ENCODE results near the gene LTA.

The LTA gene

GRCh38 chr6:31556307-31556706 is 15.8 kb upstream of the LTA start:
- ChIA-PET CTCF (interaction anchor here (0.8 to 54.8 kb wide), 5 partner anchors 9 to 87 kb away, joined by 3 to 2725 read pairs (median 26); partner anchors contain the start of genes ATP6V1G2, LST1, LTA and LTB), POLR2A (interaction anchor here (0.8 to 5.5 kb wide), 4 partner anchors 15 to 55 kb away, joined by 3 to 94 read pairs (median 4); partner anchors contain the start of genes DDX39B and TNF)
- no peak for DNase-seq (ENCODE audit: extremely low spot score)
- TF ChIP-seq CTCF (IDR thresholded peaks at IDR 0.05; ENCODE audit: control extremely low read depth, extremely low read depth, low read depth, missing control alignments) = no peak

- ChIA-PET CTCF (interaction anchor here (0.9 to 54.8 kb wide), 4 partner anchors 11 to 273 kb away, joined by 3 to 2725 read pairs (median 31); partner anchors contain the start of genes ATP6V1G2, LST1, LTA and LTB), POLR2A (interaction anchor here (0.6 to 5.5 kb wide), 4 partner anchors 9 to 656 kb away, joined by 4 to 94 read pairs (median 6); partner anchors contain the start of genes NCR3 and TNF)
- DNase-seq (ENCODE audit: extremely low spot score) = no peak
- TF ChIP-seq CTCF (IDR thresholded peaks at IDR 0.05; ENCODE audit: control extremely low read depth, extremely low read depth, low read depth, missing control alignments) = no peak
These were observed 14.4 kb upstream of the LTA start for GRCh38 chr6:31557443-31558317.

GRCh38 chr6:31558318-31558625 is 13.8 kb upstream of the LTA start:
- no peak for TF ChIP-seq CTCF (IDR thresholded peaks at IDR 0.05; ENCODE audit: control extremely low read depth, extremely low read depth, low read depth, missing control alignments)

GRCh38 chr6:31558631-31559500 is 13.2 kb upstream of the LTA start:
- DNase-seq (ENCODE audit: extremely low spot score) = peak; percentile 80
- ChIA-PET POLR2A (interaction anchor here (0.8 to 5.5 kb wide), 7 partner anchors 9 to 34 kb away, joined by 3 to 94 read pairs (median 6); partner anchors contain the start of genes DDX39B, NCR3, NFKBIL1 and TNF), CTCF (interaction anchor here (1.2 to 54.8 kb wide), 6 partner anchors 7 to 62 kb away, joined by 4 to 2725 read pairs (median 18); partner anchors contain the start of genes ATP6V1G2, LST1, LTA and LTB)
- TF ChIP-seq CTCF (IDR thresholded peaks at IDR 0.05; ENCODE audit: control extremely low read depth, extremely low read depth, low read depth, missing control alignments) = no peak

More at GRCh38 chr6:31558318-31558625, 13.8 kb upstream of the LTA start:
- CTCF ChIA-PET = interaction anchor here (1.2 to 54.8 kb wide), 4 partner anchors 8 to 34 kb away, joined by 7 to 2725 read pairs (median 31); partner anchors contain the start of genes ATP6V1G2, LST1, LTA and LTB
- POLR2A ChIA-PET = interaction anchor here (1.2 to 5.5 kb wide), 3 partner anchors 11 to 35 kb away, joined by 4 to 94 read pairs (median 6); partner anchors contain the start of genes NCR3, NFKBIL1 and TNF
- DNase-seq (ENCODE audit: extremely low spot score) = no peak

GRCh38 chr6:31559606-31559957 is 12.5 kb upstream of the LTA start:
- no peak for TF ChIP-seq CTCF (IDR thresholded peaks at IDR 0.05; ENCODE audit: control extremely low read depth, extremely low read depth, low read depth, missing control alignments)
- no peak for DNase-seq (ENCODE audit: extremely low spot score)
- POLR2A ChIA-PET = interaction anchor here (1.1 to 5.5 kb wide), 5 partner anchors 9 to 18 kb away, joined by 4 to 94 read pairs (median 6); partner anchors contain the start of genes DDX39B, NFKBIL1 and TNF
- CTCF ChIA-PET = interaction anchor here (1.2 to 54.8 kb wide), 6 partner anchors 8 to 63 kb away, joined by 4 to 2725 read pairs (median 18); partner anchors contain the start of genes ATP6V1G2, LST1, LTA and LTB
